Activated CD8-positive, alpha-beta memory T cell treated with anti-CD3 and anti-CD28 coated beads, Interleukin-2, amount 10 ng/mL, durations not matched to agents 7 days and 5 days (primary cell): ENCODE measurements around the gene MUCL3. TPM values are rescaled to one million over a fixed set of nuclear protein-coding genes. Genes with fewer than 3 reads are reported as not detected.
"Not testable (repeated sequence)": the region's sequence is repeated elsewhere in the genome, so short reads cannot be mapped to it uniquely, and the experiment has no call there.

ENCODE experiments used
- ATAC-seq: fragments of 150-1000 bp; cut with Tn5 transposase; one replicate; pipeline ENCODE4 v1.10.0; 2021; ENCODE audit warnings: moderate library complexity
- CTCF ChIA-PET: fragments of 350-600 bp; sonication (Branson Sonifier 250); formaldehyde crosslinking; loops from one replicate; lab custom pipeline; 2021; ENCODE audit warnings: antibody characterized with exemption; lab: Charles Lee
- DNase-seq: peaks from one replicate; pipeline ENCODE4 v3.0.0-alpha.2; 2020
- H3K27ac Mint-ChIP-seq: one replicate; pipeline ENCODE4 v1.8.0; 2021; ENCODE audit warnings: mild to moderate bottlenecking, mixed read lengths
- H3K27me3 Mint-ChIP-seq: one replicate; pipeline ENCODE4 v1.8.0; 2021; ENCODE audit warnings: mixed read lengths
- H3K36me3 Mint-ChIP-seq: one replicate; pipeline ENCODE4 v1.8.0; 2021; ENCODE audit warnings: mild to moderate bottlenecking, mixed read lengths
- H3K4me1 Mint-ChIP-seq: one replicate; pipeline ENCODE4 v1.8.0; 2021; ENCODE audit warnings: mixed read lengths
- H3K4me3 Mint-ChIP-seq: one replicate; pipeline ENCODE4 v1.8.0; 2021; ENCODE audit warnings: mild to moderate bottlenecking, moderate library complexity, mixed read lengths
- H3K9me3 Mint-ChIP-seq: one replicate; pipeline ENCODE4 v1.8.0; 2022; ENCODE audit warnings: low read depth, mixed read lengths
- total RNA-seq, 2 experiments: library from RNA; stranded (reverse); gene quantifications; one replicate each; pipeline ENCODE4 v1.2.3, GENCODE V29; 2021

MUCL3 gene
- total RNA-seq, 2 experiments from 2014 or later: not detected

- ATAC-seq (no peak), DNase-seq (no peak)
- H3K27me3 Mint-ChIP-seq: no peaks in the 10 kb centered on the region
Measured at GRCh38 chr6:30914854-30915590, 25.8 kb upstream of the MUCL3 start.

GRCh38 chr6:30915591-30915946, 25.2 kb upstream of the MUCL3 start:
- no peaks in the 10 kb centered on the region for H3K27me3 Mint-ChIP-seq
- peaks cover 8% of the 10 kb centered on the region for H3K36me3 Mint-ChIP-seq
- CTCF ChIA-PET: interaction anchor here (0.8 to 6.9 kb wide), 27 partner anchors 9 to 371 kb away, joined by 3 to 86 read pairs (median 5); partner anchors contain the start of genes DDR1 and MUCL3
- peak overlapping the region; percentile 87 for H3K4me3 Mint-ChIP-seq
- H3K27ac Mint-ChIP-seq: peak overlapping the region; percentile 67
- peaks cover 29% of the 10 kb centered on the region for H3K4me1 Mint-ChIP-seq
- no peaks in the 10 kb centered on the region for H3K9me3 Mint-ChIP-seq
- ATAC-seq (no peak), DNase-seq (no peak)

More at GRCh38 chr6:30914854-30915590, 25.8 kb upstream of the MUCL3 start:
- Mint-ChIP-seq H3K4me3 (peak overlapping the region; percentile 87), H3K27ac (peak overlapping the region; percentile 87), H3K36me3 (peaks cover 8% of the 10 kb centered on the region), H3K4me1 (peaks cover 29% of the 10 kb centered on the region), H3K9me3 (no peaks in the 10 kb centered on the region)
- CTCF ChIA-PET: interaction anchor here (0.7 to 6.9 kb wide), 27 partner anchors 8 to 317 kb away, joined by 3 to 86 read pairs (median 5); partner anchors contain the start of gene DDR1

GRCh38 chr6:30917041-30917440, 23.7 kb upstream of the MUCL3 start:
- DNase-seq: no peak
- CTCF ChIA-PET: interaction anchor here (0.9 to 6.9 kb wide), 6 partner anchors 39 to 212 kb away, joined by 4 to 86 read pairs (median 8); no protein-coding TSS in a partner anchor
- Mint-ChIP-seq H3K27me3 (no peaks in the 10 kb centered on the region), H3K36me3 (peaks cover 5% of the 10 kb centered on the region), H3K4me3 (no peak overlapping the region), H3K4me1 (peaks cover 29% of the 10 kb centered on the region), H3K27ac (no peak overlapping the region), H3K9me3 (no peaks in the 10 kb centered on the region)
- no peak for ATAC-seq

GRCh38 chr6:30917487-30917886, 23.3 kb upstream of the MUCL3 start:
- no peaks in the 10 kb centered on the region for H3K9me3 Mint-ChIP-seq
- CTCF ChIA-PET: interaction anchor here (0.9 to 6.9 kb wide), 6 partner anchors 38 to 212 kb away, joined by 4 to 86 read pairs (median 8); no protein-coding TSS in a partner anchor
- H3K4me3 Mint-ChIP-seq: no peak overlapping the region
- peaks cover 33% of the 10 kb centered on the region for H3K4me1 Mint-ChIP-seq
- ATAC-seq: no peak
- no peak for DNase-seq
- peaks cover 6% of the 10 kb centered on the region for H3K36me3 Mint-ChIP-seq
- H3K27me3 Mint-ChIP-seq: no peaks in the 10 kb centered on the region
- H3K27ac Mint-ChIP-seq: no peak overlapping the region

GRCh38 chr6:30918670-30919069, 22.1 kb upstream of the MUCL3 start:
- ATAC-seq: no peak
- H3K4me1 Mint-ChIP-seq: peaks cover 31% of the 10 kb centered on the region
- H3K27me3 Mint-ChIP-seq: no peaks in the 10 kb centered on the region
- peaks cover 7% of the 10 kb centered on the region for H3K36me3 Mint-ChIP-seq
- H3K9me3 Mint-ChIP-seq: no peaks in the 10 kb centered on the region
- DNase-seq: no peak
- H3K27ac Mint-ChIP-seq: no peak overlapping the region
- CTCF ChIA-PET: interaction anchor here (1.0 to 3.1 kb wide), 5 partner anchors 11 to 217 kb away, joined by 3 to 14 read pairs (median 3); partner anchors contain the start of gene GTF2H4
- no peak overlapping the region for H3K4me3 Mint-ChIP-seq

- no peaks in the 10 kb centered on the region for H3K27me3 Mint-ChIP-seq
- DNase-seq: no peak
- CTCF ChIA-PET: no interaction called here
- H3K36me3 Mint-ChIP-seq: peaks cover 18% of the 10 kb centered on the region
- H3K27ac Mint-ChIP-seq: no peak overlapping the region
- ATAC-seq: peak; percentile 33
- peaks cover 9% of the 10 kb centered on the region for H3K4me1 Mint-ChIP-seq
- no peak overlapping the region for H3K4me3 Mint-ChIP-seq
- no peaks in the 10 kb centered on the region for H3K9me3 Mint-ChIP-seq
Measured at GRCh38 chr6:30922447-30922852, 18.3 kb upstream of the MUCL3 start.

GRCh38 chr6:30924040-30924627, 16.6 kb upstream of the MUCL3 start:
- peaks cover 26% of the 10 kb centered on the region for H3K36me3 Mint-ChIP-seq
- H3K4me3 Mint-ChIP-seq, H3K9me3 Mint-ChIP-seq, H3K4me1 Mint-ChIP-seq, H3K27ac Mint-ChIP-seq, ATAC-seq, H3K27me3 Mint-ChIP-seq, DNase-seq: not testable (repeated sequence)
- CTCF ChIA-PET: interaction anchor here (1.0 kb wide), 1 partner anchor 97 kb away, joined by 3 read pairs; no protein-coding TSS in a partner anchor

- Mint-ChIP-seq H3K4me3 (no peak overlapping the region), H3K27ac (no peak overlapping the region), H3K4me1 (peaks cover 7% of the 10 kb centered on the region), H3K36me3 (peaks cover 23% of the 10 kb centered on the region), H3K27me3 (no peaks in the 10 kb centered on the region), H3K9me3 (no peaks in the 10 kb centered on the region)
- CTCF ChIA-PET: interaction anchor here (0.9 kb wide), 1 partner anchor 153 kb away, joined by 5 read pairs; no protein-coding TSS in a partner anchor
- ATAC-seq: no peak
- DNase-seq: no peak
Measured at GRCh38 chr6:30926644-30927043, 14.1 kb upstream of the MUCL3 start.

- not testable (repeated sequence) for H3K27me3 Mint-ChIP-seq, H3K4me1 Mint-ChIP-seq, H3K9me3 Mint-ChIP-seq, H3K4me3 Mint-ChIP-seq, ATAC-seq, DNase-seq, H3K27ac Mint-ChIP-seq
- peaks cover 23% of the 10 kb centered on the region for H3K36me3 Mint-ChIP-seq
- CTCF ChIA-PET: interaction anchor here (0.9 kb wide), 1 partner anchor 153 kb away, joined by 5 read pairs; no protein-coding TSS in a partner anchor
Measured at GRCh38 chr6:30927080-30927479, 13.7 kb upstream of the MUCL3 start.

GRCh38 chr6:30928677-30929076, 12.1 kb upstream of the MUCL3 start:
- Mint-ChIP-seq H3K9me3 (no peaks in the 10 kb centered on the region), H3K27ac (no peak overlapping the region), H3K4me1 (no peaks in the 10 kb centered on the region), H3K27me3 (no peaks in the 10 kb centered on the region), H3K4me3 (no peak overlapping the region), H3K36me3 (peaks cover 21% of the 10 kb centered on the region)
- DNase-seq (no peak), ATAC-seq (no peak)
- CTCF ChIA-PET: no interaction called here

GRCh38 chr6:30930506-30930905, 10.3 kb upstream of the MUCL3 start:
- CTCF ChIA-PET: interaction anchor here (0.6 kb wide), 1 partner anchor 109 kb away, joined by 3 read pairs; no protein-coding TSS in a partner anchor
- ATAC-seq (no peak), DNase-seq (no peak)
- Mint-ChIP-seq H3K9me3 (no peaks in the 10 kb centered on the region), H3K36me3 (peaks cover 17% of the 10 kb centered on the region), H3K27me3 (peaks cover 3% of the 10 kb centered on the region), H3K4me3 (no peak overlapping the region), H3K4me1 (no peaks in the 10 kb centered on the region), H3K27ac (no peak overlapping the region)

- H3K9me3 Mint-ChIP-seq: no peaks in the 10 kb centered on the region
- peaks cover 15% of the 10 kb centered on the region for H3K36me3 Mint-ChIP-seq
- H3K4me3 Mint-ChIP-seq: no peak overlapping the region
- CTCF ChIA-PET: no interaction called here
- DNase-seq (no peak), ATAC-seq (no peak)
- H3K4me1 Mint-ChIP-seq: no peaks in the 10 kb centered on the region
- peaks cover 3% of the 10 kb centered on the region for H3K27me3 Mint-ChIP-seq
- H3K27ac Mint-ChIP-seq: no peak overlapping the region
Measured at GRCh38 chr6:30931272-30931671, 9.5 kb upstream of the MUCL3 start.

- no peak for ATAC-seq
- no peaks in the 10 kb centered on the region for H3K9me3 Mint-ChIP-seq
Measured at GRCh38 chr6:30931969-30932645, 8.7 kb upstream of the MUCL3 start, which contains the start of gene SFTA2. TSS of gene SFTA2 (minus strand) at chr6:30932170. CDS start at chr6:30932096, 74 bp downstream.

More at GRCh38 chr6:30931969-30932645, 8.7 kb upstream of the MUCL3 start, which contains the start of gene SFTA2:
- Mint-ChIP-seq H3K27ac (no peak within 1 kb of the TSS), H3K4me3 (no peak within 1 kb of the TSS), H3K27me3 (peaks cover 7% of the 10 kb centered on the region), H3K4me1 (no peaks in the 10 kb centered on the region), H3K36me3 (peaks cover 10% of the 10 kb centered on the region)
- CTCF ChIA-PET: no interaction called here
- DNase-seq: no peak
